Measurements from ENCODE around the gene NFIL3. TPM values are rescaled to one million over a fixed set of nuclear protein-coding genes. Genes with fewer than 3 reads are reported as not detected.

NFIL3 gene
- polyA plus RNA-seq, 1 of the 3 experiments (the other 2 are of a cell fraction): 9.3 TPM

DNA sequence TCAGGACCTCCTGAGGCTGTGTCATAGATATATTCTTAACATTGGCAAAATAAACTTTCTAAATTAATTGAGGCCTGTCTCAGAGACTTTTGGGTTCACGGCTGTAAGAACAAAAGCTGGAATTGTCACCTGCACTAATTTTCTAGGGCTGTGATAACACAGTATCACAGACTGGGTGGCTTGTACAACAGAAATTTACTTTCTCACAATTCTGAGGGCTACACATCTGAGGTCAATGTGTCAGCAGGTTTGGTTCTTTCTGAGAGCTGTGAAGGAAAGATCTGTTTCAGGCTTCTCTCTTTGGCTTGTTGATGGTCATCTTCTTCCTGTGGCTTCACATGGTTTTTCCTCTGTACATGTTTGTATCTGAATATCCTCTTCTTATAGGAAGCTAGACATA, 29.2 kb upstream of the NFIL3 start:
- WGBS (ENCODE audit: low lambda C conversion rate): 85% methylated on average over 1 of the region's 1 CpG
- Histone ChIP-seq H3K4me3 (ENCODE audit: low read depth in 2 of 2, low read length in 1 of 2) (no peak overlapping the region), H3K4me2 (no peak overlapping the region), H3K9ac (no peak overlapping the region), H4K20me1 (ENCODE audit: insufficient read depth) (no peaks in the 10 kb centered on the region), H3K4me1 (ENCODE audit: control insufficient read depth in 1 of 2, insufficient read depth in 2 of 2, low read depth in 1 of 2, low read length in 1 of 2) (no peaks in the 10 kb centered on the region), H3K27ac (ENCODE audit: low read depth in 2 of 2, low read length in 1 of 2) (no peak overlapping the region), H3K27me3 (ENCODE audit: insufficient read depth) (no peaks in the 10 kb centered on the region), H3K79me2 (ENCODE audit: insufficient read depth) (no peaks in the 10 kb centered on the region), H3K9me3 (no peaks in the 10 kb centered on the region), H2AFZ (ENCODE audit: low read depth) (no peak overlapping the region), H3K36me3 (replicated peaks in 1 of 2; ENCODE audit: control insufficient read depth in 1 of 2, insufficient read depth in 2 of 2, low read length in 1 of 2) (no peaks in the 10 kb centered on the region), H3K9me2 (no peaks in the 10 kb centered on the region), H3F3A (replicated peaks; ENCODE audit: insufficient read depth) (no peaks in the 10 kb centered on the region)
- no peak for DNase-seq
- POLR2A ChIA-PET: no interaction called here
- no peak for TF ChIP-seq ZBTB33 (IDR thresholded peaks at IDR 0.05; ENCODE audit: borderline replicate concordance, low read depth)
- TF ChIP-seq FOSL2 (IDR thresholded peaks at IDR 0.05; ENCODE audit: borderline replicate concordance, low read depth): no peak
- TF ChIP-seq RCOR1 (IDR thresholded peaks at IDR 0.05; ENCODE audit: low read length): no peak
- TF ChIP-seq, protein P1, sequence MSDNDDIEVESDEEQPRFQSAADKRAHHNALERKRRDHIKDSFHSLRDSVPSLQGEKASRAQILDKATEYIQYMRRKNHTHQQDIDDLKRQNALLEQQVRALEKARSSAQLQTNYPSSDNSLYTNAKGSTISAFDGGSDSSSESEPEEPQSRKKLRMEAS (IDR thresholded peaks at IDR 0.05; ENCODE audit: low read depth): no peak
- TF ChIP-seq MXI1 (IDR thresholded peaks at IDR 0.05; ENCODE audit: low read depth, low read length): no peak
- TF ChIP-seq PBX3 (IDR thresholded peaks at IDR 0.05): no peak
- TF ChIP-seq NRF1 (IDR thresholded peaks at IDR 0.05; ENCODE audit: low read depth, low read length): no peak
- TF ChIP-seq POLR2AphosphoS5 (IDR thresholded peaks at IDR 0.05; ENCODE audit: low read depth, low read length): no peak
- TF ChIP-seq, protein P2, sequence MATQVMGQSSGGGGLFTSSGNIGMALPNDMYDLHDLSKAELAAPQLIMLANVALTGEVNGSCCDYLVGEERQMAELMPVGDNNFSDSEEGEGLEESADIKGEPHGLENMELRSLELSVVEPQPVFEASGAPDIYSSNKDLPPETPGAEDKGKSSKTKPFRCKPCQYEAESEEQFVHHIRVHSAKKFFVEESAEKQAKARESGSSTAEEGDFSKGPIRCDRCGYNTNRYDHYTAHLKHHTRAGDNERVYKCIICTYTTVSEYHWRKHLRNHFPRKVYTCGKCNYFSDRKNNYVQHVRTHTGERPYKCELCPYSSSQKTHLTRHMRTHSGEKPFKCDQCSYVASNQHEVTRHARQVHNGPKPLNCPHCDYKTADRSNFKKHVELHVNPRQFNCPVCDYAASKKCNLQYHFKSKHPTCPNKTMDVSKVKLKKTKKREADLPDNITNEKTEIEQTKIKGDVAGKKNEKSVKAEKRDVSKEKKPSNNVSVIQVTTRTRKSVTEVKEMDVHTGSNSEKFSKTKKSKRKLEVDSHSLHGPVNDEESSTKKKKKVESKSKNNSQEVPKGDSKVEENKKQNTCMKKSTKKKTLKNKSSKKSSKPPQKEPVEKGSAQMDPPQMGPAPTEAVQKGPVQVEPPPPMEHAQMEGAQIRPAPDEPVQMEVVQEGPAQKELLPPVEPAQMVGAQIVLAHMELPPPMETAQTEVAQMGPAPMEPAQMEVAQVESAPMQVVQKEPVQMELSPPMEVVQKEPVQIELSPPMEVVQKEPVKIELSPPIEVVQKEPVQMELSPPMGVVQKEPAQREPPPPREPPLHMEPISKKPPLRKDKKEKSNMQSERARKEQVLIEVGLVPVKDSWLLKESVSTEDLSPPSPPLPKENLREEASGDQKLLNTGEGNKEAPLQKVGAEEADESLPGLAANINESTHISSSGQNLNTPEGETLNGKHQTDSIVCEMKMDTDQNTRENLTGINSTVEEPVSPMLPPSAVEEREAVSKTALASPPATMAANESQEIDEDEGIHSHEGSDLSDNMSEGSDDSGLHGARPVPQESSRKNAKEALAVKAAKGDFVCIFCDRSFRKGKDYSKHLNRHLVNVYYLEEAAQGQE (IDR thresholded peaks at IDR 0.05; ENCODE audit: low read depth, low read length): no peak
- no peak for TF ChIP-seq ELF1 (IDR thresholded peaks at IDR 0.05)
- TF ChIP-seq TCF12 (IDR thresholded peaks at IDR 0.05): no peak
- TF ChIP-seq NFIC (IDR thresholded peaks at IDR 0.05; ENCODE audit: borderline replicate concordance): no peak
- TF ChIP-seq, protein P3, sequence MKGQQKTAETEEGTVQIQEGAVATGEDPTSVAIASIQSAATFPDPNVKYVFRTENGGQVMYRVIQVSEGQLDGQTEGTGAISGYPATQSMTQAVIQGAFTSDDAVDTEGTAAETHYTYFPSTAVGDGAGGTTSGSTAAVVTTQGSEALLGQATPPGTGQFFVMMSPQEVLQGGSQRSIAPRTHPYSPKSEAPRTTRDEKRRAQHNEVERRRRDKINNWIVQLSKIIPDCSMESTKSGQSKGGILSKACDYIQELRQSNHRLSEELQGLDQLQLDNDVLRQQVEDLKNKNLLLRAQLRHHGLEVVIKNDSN (IDR thresholded peaks at IDR 0.05; ENCODE audit: borderline replicate concordance, low read depth): no peak
- TF ChIP-seq MEF2A (IDR thresholded peaks at IDR 0.05; ENCODE audit: borderline replicate concordance, low read depth): no peak
- TF ChIP-seq, protein P4, sequence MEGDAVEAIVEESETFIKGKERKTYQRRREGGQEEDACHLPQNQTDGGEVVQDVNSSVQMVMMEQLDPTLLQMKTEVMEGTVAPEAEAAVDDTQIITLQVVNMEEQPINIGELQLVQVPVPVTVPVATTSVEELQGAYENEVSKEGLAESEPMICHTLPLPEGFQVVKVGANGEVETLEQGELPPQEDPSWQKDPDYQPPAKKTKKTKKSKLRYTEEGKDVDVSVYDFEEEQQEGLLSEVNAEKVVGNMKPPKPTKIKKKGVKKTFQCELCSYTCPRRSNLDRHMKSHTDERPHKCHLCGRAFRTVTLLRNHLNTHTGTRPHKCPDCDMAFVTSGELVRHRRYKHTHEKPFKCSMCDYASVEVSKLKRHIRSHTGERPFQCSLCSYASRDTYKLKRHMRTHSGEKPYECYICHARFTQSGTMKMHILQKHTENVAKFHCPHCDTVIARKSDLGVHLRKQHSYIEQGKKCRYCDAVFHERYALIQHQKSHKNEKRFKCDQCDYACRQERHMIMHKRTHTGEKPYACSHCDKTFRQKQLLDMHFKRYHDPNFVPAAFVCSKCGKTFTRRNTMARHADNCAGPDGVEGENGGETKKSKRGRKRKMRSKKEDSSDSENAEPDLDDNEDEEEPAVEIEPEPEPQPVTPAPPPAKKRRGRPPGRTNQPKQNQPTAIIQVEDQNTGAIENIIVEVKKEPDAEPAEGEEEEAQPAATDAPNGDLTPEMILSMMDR (IDR thresholded peaks at IDR 0.05): no peak
- no peak for TF ChIP-seq SIN3A (IDR thresholded peaks at IDR 0.05; ENCODE audit: borderline replicate concordance, low read depth, low read length)
- TF ChIP-seq GATA2 (CRISPR knock-in tag; IDR thresholded peaks at IDR 0.05): no peak
- TF ChIP-seq SMC3 (IDR thresholded peaks at IDR 0.05; ENCODE audit: low read depth, low read length): no peak
- TF ChIP-seq RFX5 (IDR thresholded peaks at IDR 0.05; ENCODE audit: low read length): no peak
- no peak for TF ChIP-seq EP300 (IDR thresholded peaks at IDR 0.05; ENCODE audit: borderline replicate concordance in 1 of 2, low read depth in 1 of 2, low read length in 1 of 2)
- CTCF ChIA-PET: no interaction called here

All from SK-N-SH (cell line).